Posterior vena cava (tissue), 2 donors: ENCODE data around the gene GPNMB. TPM values are rescaled to one million over a fixed set of nuclear protein-coding genes. Genes with fewer than 3 reads are reported as not detected.
"Not testable (repeated sequence)": the region's sequence is repeated elsewhere in the genome, so short reads cannot be mapped to it uniquely, and the experiment has no call there.

Experiments used
- DNase-seq: peaks from one replicate; pipeline ENCODE4 v3.0.0-alpha.2; 2020; ENCODE audit warnings: low spot score
- intact Hi-C, 2 donors: fragments of 100-400 bp; cut with DNase I; formaldehyde crosslinking; loops; one replicate each; pipeline versions ENCODE4 v1.14.1 to v1.14.2; 2022 to 2023
- total RNA-seq, 2 donors: library from RNA; stranded (reverse); fragmentation: NEBNext Ultra II Directional; extraction: Animal tissue kit (Norgen Biotek cat#: 25700); gene quantifications; one replicate each; pipeline ENCODE4 v1.2.1, GENCODE V29; 2021
- donor health status: DM: yes; HTN: yes; CAD: no.
- donor health status: DM: yes; HTN: yes; CAD: no.

Gene GPNMB
- total RNA-seq, 2 donors from 2014 or later: 190 to 297 TPM

GRCh38 chr7:23291957-23292560 lies 45.5 kb downstream of the GPNMB start:
- no peak for DNase-seq
- intact Hi-C loops: no loop called here

GRCh38 chr7:23292623-23293022 lies 46.0 kb downstream of the GPNMB start:
- DNase-seq: no peak
- intact Hi-C loops: no loop called here

GRCh38 chr7:23293500-23294073 lies 47.0 kb downstream of the GPNMB start:
- DNase-seq: no peak
- intact Hi-C loops: no loop called here

- DNase-seq: no peak
- intact Hi-C loops: no loop called here
These were observed 48.2 kb downstream of the GPNMB start for GRCh38 chr7:23294549-23295400.

- no peak for DNase-seq
- intact Hi-C loops: no loop called here
These were observed 48.8 kb downstream of the GPNMB start for GRCh38 chr7:23295401-23295697.

- DNase-seq: no peak
These were observed 51.7 kb downstream of the GPNMB start for GRCh38 chr7:23298141-23298881.

GRCh38 chr7:23298885-23299769 lies 52.6 kb downstream of the GPNMB start, which contains the start of gene MALSU1:
Gene MALSU1, plus strand, starts transcription at chr7:23299339. Its CDS starts 14 bp downstream, at chr7:23299353.
- DNase-seq: peak; percentile 99
- intact Hi-C loops: no loop called here

More at GRCh38 chr7:23298141-23298881, 51.7 kb downstream of the GPNMB start:
- intact Hi-C loops: no loop called here

- intact Hi-C loops: no loop called here
- DNase-seq: no peak
These were observed 53.3 kb downstream of the GPNMB start for GRCh38 chr7:23299770-23300300.

GRCh38 chr7:23306936-23307521 lies 60.5 kb downstream of the GPNMB start:
- intact Hi-C loops: no loop called here
- DNase-seq: no peak

GRCh38 chr7:23308754-23309153 lies 62.2 kb downstream of the GPNMB start:
- DNase-seq: no peak
- intact Hi-C loops: no loop called here

GRCh38 chr7:23312141-23312540 lies 65.6 kb downstream of the GPNMB start:
- DNase-seq, intact Hi-C loops: not testable (repeated sequence)

GRCh38 chr7:23315366-23315765 lies 68.8 kb downstream of the GPNMB start:
- intact Hi-C loops: no loop called here

More at GRCh38 chr7:23315366-23315765, 68.8 kb downstream of the GPNMB start:
- no peak for DNase-seq

Other genes with a start within 250 kb of the GPNMB start
- 100 to 1,000 TPM in 1 of 2 donors, 10 to 100 TPM in 1; 76.4 to 112 TPM for gene HYCC1, start 232.6 kb upstream of the GPNMB start, total RNA-seq
- 10 to 100 TPM; 26.0 to 28.6 TPM for gene KLHL7, start 141.0 kb upstream of the GPNMB start, total RNA-seq
- 10 to 100 TPM; 20.7 to 20.8 TPM for gene NUP42, start 64.7 kb upstream of the GPNMB start, total RNA-seq
- gene MALSU1, start 52.6 kb downstream of the GPNMB start, total RNA-seq: 10 to 100 TPM; 37.4 to 42.0 TPM
- under 1 TPM; 0.48 to 0.51 TPM for gene IGF2BP3, start 223.7 kb downstream of the GPNMB start, total RNA-seq